DMS153 (cell line): ENCODE results near the gene CTNS.

Source experiments
- DNase-seq: peaks from one replicate; lab custom pipeline; 2025; lab: John Stamatoyannopoulos, UW

CTNS gene

DNA sequence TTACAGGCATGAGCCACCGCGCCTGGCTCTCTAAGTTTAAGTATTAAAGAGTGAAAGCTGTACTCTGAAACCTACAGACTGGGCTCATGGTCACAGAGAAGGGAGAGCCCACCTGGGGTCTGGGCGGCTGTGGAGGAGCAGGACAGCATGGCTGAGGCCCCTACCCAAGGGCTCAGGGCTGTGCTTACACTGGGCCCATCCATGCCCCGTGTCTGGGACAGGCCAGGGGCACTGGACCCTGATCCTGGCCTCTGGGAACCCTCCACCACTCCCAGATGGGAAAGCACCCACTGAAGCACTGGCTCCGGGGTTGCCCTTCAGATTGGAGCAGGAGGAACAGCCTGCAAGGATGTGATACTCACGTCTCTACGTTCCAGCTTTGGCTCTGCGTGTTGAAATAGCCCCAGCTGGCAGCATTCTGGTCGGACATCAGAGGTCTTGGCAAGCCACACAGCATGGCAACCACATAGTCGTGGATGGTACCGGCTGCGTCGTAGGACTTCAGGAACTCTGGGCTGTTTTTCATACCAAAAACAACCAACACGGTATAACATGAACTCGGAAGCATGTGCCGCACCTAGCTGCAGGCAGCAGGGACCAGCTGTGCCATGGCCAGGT, 13.5 kb upstream of the CTNS start:
- no peak for DNase-seq

DNA sequence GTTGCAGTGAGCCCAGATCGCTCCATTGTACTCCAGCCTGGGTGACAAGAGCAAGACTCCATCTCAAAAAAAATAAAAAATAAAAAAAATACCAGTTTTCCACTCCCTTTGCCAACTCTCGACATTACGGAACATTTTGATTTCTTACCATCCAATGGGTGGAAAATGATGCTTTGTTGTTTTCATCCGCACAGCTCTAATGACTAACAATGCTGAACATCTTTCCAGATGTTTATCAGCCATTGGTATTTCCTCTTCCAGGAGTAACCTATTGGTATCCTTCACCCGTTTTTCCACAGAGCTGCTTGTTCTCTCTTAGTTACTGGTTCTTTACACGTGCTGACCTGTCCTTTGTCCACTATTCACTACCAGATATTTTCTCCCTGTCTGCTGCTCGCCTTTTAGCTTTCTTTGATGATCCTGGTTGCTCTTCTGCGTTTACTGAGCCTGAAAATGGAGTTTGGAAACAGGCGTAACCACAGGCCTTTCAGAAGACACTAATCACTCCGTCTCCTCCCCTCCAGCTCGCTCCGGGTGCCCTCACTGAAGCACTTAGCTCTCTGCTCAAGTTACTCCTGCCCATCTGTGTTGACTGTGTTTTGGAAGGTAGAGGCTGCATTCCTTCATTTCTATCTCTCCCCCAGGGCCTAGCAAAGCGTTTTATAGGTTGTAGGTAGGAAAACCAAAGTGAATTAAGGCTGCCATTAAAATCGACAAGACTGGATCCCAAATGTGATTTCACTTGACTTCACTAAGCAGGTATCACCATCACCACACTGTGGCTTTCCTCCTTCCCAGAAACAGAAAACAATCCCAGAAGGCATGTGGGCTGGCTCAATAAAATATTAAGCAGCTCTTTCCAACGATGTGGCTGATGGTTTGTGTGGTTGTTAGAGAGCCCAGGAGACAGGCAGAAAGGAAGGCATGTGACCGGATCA, 9.5 kb upstream of the CTNS start:
- no peak for DNase-seq

DNA sequence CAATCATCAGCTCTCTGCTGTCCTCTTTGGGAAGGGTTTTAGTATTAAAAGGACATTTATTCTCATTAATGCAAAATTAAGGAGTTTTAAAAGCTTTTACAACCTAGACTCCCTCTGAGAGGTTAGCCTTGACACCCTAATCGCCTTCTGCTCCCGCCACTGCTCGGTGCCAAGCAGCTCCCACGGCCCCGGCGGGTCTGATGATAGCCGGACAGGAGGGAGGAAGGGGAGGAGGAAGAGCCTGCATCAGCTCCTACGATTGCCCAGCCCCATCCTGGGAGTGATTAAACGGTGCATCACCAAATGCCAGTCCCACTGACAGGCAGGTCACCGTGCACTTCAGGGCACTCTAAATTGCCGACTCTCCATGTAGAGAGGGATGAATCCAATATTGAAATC, 8.8 kb upstream of the CTNS start:
- no peak for DNase-seq

DNA sequence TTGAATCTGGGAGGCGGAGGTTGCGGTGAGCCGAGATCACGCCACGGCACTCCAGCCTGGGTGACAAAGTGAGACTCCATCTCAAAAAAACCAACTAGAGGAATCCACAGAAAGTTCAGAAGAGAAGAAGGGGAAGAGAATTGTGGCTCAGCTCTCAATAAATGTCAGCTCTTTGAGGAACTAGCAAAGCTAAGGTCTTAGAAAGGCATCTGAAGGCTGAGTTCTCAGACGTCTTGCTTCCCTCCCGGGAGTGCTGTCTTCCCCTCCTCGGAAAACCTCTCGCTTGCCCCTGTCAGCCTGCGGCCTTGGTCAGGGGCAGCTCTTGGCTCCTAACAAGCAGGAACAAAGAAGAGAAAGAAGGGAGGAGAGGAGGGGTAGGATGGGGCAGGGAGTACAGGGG, 5.8 kb upstream of the CTNS start:
- DNase-seq: no peak

DNA sequence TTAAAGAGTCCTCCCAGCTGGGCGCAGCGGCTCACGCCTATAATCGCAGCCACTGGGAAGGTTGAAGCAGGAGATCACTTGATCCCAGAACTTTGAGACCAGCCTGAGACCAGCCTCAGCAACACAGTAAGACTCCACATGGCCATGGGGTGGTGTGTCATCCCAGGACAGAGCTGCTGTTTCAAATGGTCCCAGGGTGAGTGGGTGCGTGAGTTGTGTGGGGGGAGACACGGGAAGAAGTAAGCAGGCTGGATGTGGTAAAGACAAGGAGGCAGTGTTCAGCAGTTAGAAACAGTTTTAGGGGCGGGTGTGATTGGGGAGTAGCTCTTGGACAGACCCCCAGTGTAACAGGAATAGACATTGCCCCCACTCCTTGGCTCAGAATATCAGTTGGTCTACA, 4.3 kb upstream of the CTNS start:
- no peak for DNase-seq

DNA sequence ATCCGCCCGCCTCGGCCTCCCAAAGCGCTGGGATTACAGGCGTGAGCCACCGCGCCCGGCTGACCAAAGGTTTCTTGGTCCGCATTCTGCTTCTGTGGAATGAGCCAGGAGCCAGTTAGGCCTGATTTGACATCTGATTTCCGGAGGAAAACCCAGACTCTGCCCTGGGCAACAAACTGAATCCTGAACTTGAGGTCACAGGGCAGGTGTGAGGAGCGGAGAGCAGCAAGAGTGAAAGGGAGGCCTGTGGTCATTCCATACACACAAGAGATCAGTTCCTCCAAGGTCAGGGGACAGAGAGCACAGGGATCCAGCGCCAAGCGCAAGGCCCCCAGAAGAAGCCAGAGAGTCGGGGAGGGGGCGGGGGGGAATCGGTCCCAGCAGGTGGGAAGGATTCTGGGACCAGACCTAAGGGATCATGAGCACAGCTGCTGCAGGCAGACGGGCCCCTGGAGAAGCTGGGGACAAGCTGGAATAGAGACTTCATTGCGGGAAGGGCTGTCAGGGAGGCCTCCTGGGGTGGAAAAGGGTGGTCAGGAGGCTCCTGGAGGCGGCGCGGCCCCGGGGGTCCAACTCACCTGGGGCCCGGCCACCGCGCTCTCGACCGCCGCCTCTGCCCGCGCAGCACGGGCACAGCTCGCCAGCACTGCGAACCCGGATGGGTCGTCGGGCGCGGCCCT, 946 bp upstream of the CTNS start:
- DNase-seq: no peak

DNA sequence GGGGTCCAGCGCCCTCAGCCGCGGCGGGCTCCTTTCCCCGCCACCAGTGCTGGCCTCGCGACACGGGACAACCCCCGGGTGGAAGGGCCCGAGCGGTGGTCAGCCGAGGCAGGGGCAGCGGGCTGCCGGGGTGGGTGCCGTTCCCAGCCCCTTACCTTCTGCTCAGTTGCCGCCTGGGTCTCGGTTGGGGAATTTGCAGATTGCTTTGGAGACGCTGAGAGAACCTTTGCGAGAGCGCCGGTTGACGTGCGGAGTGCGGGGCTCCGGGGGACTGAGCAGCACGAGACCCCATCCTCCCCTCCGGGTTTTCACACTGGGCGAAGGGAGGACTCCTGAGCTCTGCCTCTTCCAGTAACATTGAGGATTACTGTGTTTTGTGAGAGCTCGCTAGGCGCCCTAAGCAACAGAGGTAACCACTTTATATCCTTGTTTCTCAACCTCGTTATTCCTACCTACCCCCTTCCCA, 381 bp downstream of the CTNS start:
- no peak for DNase-seq

DNA sequence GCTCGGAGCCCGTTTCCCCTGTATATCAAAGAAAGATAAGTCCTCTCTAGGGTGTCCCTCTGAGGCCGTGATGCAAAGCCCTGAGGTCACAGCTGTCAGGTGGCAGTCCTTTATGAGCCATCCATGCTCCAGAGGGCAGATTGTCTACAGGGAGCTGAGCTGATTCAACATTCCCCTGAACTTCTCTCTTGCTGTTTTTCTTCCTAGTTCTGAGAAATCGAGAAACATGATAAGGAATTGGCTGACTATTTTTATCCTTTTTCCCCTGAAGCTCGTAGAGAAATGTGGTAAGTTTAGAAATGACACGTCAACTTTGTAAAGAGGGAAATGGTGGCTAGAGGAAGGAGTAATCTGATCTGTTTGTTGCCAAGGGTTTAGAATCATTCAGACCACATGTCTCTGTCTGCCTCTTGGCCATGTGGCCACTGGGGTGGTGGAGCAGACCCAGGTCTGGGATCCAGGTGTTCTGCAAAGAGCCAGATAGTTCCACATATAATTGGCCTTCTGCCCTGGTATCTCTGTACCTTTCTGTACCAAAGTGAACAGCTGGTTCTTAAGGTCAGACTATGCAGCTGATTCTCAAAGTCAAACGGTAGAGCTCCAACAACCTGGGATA, 3.5 kb downstream of the CTNS start:
- DNase-seq: no peak

DNA sequence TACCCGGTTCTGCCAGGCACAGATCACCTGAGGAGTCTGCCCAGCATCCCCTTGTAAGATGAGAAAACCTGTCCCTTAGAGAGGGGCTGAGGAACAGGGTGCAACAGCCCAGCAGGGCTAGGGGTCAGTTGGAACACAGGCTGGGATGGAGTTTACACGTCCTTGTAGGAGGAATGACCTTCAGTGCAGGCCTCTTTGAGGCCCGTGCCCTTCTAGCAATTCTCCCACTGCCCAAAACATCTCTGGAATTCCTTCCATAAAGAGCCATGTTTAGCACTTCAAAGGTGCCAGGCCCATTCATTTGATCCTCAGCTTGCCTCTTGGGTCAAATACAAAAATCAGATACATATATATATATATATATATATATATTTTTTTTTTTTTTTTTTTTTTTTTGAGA, 4.5 kb downstream of the CTNS start:
- DNase-seq: no peak

DNA sequence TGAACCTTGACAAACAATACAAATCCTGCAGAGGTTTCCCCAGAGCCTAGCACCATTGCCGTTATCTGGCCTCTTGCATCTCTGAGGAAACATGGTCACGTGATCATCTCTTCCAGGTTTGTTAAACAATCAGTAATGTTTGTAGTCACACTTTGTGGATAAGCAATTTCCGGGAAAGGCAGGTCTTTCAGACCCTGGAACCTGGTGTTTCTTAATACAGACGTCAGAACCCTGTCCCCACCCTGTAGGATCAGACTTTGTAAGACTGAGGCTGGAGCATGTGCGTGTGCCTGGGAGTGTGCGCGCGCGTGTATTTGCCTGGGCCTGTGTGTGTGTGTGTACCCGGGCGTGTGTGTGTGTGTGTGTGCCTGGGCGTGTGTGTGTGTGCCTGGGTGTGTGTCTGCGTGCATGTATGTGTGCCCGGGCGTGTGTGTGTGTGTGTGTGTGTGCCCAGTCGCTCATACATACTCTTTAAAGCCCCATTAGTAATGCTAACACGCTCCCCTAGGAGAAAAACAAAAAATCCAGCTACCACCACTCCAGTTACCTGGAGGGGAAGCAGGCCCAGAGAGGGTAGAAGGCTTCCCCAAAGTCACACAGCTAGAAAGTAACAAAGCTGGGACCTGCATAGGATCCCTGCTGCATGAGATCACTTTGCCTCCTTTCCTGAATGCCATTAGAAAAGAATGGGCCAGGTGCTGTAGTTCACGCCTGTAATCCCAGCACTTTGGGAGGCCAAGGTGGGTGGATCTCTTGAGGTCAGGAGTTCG, 5.3 kb downstream of the CTNS start:
- DNase-seq: no peak

DNA sequence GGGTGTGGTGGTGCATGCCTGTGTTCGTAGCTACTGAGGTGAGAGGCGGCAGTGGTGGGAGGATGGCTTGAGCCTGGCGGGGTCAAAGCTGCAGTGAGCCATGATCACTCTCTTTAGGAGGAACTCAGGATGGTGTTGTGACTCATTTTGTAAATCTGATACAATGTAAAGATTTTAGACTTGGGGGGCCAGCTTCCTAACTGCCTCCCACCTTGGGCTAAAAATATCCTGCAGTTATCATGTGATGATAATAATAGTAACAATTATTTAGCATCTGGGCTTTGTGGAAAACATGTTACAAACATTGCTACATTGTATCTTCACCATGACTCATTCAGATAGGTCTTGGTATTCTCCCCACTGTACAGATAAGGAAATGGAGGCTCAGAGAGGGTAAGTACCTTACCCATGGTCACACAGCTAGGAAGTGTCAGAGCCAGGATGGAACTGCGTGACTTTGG, 7.4 kb downstream of the CTNS start:
- no peak for DNase-seq

DNA sequence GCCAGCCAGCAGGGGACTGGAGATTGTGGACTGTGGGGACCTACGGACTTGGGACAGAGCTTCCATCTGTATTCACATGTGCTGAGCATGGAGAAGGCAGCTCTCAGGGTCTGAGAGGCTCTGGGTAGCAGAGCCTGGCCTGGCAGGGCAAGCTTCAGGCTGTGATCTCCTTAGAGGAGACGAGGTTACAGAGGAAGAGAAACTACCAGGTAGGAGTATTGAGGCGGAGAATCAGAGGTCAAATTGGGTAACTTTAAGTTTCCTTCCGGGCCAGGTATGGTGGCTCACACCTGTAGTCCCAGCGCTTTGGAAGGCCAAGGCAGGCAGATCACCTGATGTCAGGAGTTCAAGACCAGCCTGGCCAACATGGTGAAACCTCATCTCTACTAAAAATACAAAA, 8.8 kb downstream of the CTNS start:
- no peak for DNase-seq

DNA sequence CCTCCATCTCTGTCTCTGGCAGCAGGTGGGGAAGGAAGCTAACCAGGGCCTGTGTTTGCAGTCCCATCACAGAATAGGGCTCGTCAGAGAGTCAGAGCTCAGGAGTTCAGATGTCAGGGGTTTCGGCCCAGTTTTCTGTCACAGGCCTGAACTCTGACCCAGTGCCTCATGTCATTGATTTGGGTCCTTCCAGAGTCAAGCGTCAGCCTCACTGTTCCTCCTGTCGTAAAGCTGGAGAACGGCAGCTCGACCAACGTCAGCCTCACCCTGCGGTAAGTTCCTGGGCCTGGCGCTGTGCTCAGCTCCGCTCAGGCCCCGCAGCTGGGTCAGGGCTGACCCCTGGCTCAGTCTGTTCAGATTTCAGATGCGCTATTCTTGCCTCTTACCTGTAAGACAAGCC, 10.7 kb downstream of the CTNS start:
- no peak for DNase-seq

DNA sequence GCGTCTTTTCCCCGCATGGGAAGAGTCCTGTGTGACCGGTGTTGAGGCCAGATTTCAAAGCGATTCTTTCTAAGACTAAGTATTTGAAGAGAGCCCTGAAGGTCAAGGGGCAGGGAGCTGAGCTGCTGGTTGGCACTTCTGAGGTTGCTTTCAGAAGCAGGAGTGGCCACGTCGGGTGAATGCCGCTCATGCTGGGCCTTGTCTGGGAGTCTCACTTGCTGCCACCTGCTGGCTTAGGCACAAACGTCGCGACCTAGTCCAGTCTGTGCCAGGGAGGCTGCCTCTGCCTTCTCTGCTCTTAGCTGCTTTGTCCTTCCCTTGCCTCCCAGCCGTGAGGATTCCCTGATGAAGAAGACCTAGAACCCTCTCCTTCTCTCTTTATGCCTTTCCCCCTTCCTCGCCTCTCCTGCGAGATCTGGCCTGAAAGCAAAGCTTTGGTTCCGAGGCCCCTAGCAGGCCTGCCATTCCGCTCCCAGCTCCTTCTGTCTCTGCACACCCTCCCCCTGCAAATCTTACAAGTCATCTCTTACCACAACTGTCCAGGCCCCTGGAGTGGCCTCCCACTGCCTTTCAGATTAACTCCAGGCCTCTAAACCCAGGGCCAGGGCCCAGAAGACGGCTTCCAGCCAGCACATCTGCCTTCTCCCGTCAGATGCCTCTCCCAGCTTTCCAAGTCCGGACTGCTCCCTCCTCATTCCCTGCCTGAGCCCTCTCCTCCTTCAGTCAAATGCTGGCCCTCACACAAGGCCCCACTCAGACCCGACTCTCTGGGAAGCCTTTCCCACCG, 11.4 kb downstream of the CTNS start:
- DNase-seq: no peak

DNA sequence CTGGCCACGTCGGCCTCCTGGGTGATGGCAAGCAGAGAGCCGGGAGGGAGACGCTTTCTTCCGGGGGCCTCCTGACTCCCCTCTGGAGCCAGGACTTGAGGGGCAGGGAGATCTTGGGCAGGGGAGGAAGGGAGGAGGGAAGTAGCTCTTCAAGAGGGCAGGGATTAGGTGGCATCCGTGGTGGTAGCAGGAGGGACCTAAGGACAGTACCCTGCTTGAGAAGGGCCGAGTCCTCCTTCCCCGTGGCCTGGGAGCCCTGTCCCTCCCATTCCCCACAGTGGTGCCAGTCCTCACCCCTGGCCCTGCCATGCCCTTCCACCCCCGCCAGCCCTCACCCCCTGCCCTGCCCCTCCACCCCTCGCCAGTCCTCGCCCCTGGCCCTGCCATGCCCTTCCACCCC, 19.2 kb downstream of the CTNS start:
- no peak for DNase-seq

DNA sequence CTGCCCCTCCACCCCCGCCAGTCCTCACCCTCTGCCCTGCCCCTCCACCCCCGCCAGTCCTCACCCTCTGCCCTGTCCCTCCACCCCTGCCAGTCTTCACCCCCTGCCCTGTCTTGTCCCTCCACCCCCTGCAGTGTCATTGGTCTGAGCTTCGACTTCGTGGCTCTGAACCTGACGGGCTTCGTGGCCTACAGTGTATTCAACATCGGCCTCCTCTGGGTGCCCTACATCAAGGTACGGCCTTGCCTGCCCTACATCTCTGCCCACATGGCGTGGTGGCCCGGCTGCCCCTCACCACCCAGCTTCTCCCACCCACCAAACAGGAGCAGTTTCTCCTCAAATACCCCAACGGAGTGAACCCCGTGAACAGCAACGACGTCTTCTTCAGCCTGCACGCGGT, 19.8 kb downstream of the CTNS start:
- no peak for DNase-seq

DNA sequence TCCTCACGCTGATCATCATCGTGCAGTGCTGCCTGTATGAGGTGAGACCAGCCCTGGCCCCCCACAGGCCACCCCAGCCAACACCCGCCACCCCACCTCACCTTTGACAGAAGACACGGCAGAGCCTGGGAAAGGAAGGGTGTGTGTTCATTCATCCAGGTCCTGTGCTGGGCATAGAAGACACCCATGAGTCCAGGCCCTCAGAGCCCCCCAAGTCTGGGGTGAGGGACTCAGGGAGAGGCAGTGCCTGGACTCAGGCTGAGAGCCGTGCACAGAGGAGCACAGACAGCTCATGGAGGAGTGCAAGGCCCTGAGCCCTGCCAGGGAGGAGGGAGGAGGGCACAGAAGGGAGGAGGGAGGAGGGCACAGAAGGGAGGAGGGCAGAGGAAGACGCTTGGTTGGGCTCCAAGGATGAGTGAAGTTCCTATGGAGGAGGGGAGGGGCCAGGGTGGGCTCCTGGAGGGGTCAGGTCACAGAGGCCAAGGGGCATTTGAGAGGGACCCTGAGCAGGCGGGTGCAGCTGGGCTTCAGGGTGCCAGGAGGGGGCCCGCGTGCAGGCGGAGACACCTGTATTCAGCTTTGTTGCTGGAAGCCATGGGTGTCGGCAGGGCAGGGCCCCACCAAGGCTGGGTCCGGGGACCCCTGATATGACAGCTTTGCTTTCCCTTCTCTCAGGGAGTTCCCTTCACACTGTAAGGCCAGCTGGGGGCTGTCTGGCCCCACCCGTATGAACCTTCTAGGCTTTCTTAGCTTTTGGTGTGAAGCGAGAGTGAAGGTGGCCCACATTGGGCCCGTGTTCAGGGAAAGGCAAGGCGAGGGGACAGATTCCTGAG, 20.4 kb downstream of the CTNS start:
- DNase-seq: no peak

DNA sequence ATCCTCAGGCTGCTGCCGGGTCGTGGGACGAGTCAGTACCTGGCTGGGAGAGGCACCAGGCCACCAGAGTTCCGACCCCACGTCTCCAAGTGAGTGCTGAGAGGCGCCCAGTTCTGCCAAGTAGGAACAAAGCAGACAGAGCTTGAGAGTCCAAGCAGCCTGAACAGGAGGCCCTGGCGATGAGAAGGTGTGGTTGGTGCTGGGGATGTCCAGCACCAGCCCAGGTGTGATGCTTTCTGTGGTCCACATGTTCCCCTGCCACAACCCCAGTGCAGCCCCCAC, 21.0 kb downstream of the CTNS start:
- no peak for DNase-seq

DNA sequence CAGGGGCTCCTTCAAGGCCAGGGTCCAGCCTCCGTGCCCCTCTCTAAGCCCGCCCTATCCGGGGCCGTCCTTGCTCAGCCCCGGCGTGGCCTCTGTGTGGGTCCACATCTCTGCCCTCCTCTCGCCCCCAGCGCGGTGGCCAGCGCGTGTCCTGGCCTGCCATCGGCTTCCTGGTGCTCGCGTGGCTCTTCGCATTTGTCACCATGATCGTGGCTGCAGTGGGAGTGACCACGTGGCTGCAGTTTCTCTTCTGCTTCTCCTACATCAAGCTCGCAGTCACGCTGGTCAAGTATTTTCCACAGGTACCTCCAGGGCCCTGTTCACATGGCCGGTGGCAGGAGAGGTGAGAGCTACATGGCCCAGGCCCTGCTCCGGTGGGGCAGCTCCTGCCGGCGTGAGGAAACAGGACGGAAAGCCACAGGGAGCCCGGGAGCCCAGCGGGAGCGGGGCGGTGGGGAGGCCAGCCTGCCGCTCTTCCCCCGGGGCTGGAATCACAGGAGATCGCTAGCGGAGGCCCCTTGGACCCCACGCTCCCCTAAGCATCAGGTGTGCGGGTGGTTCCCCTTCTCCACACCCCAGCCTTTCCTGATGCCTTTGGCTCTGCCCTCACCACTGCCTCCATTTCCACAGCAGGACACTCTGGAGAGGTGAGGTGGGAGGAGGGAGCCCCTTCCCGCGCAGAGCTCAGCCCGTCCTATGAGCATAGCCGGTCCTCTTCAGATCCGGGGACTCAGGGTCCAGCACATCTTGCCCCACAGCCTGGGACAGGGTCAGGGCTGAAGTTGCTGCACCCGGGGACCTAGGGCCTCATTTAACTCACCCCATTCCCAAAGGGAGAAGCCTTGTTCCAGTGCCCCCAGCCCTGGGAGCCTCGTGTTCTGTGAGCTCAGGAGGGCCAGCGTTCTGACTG, 21.6 kb downstream of the CTNS start:
- no peak for DNase-seq
